Measurements from ENCODE around the gene ECSIT. TPM values are rescaled to one million over a fixed set of nuclear protein-coding genes. Genes with fewer than 3 reads are reported as not detected.
"Not testable (repeated sequence)": the region's sequence is repeated elsewhere in the genome, so short reads cannot be mapped to it uniquely, and the experiment has no call there.

Gene ECSIT
- total RNA-seq, 1 donor from 2014 or later = 41.6 TPM

DNA sequence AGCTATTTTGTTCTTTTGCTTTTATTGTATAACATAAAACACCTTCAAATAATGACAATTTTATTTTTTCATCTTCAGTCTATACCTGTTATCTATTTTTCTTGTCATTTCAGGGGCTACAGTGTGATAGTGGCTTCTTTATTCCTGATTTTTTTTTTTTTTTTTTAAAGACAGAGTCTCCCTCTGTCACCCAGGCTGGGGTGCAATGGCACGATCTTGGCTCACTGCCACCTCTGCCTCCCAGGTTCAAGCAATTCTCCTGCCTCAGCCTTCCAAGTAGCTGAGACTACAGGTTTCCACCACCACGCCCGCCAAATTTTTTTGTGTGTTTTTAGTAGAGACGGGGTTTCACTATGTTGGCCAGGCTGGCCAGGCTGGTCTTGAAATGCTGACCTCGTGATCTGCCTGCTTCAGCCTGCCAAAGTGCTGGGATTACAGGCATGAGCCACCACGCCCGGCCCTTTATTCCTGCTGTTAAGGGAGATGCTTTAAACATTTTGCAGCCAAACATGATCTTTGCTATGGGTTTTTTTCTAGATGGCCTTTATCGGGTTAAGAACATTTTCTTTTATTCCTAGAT, 60.6 kb downstream of the ECSIT start:
- H3K4me1 Mint-ChIP-seq; H3K36me3 Mint-ChIP-seq (ENCODE audit: low read depth); DNase-seq; H3K9me3 Mint-ChIP-seq; H3K4me3 Mint-ChIP-seq; H3K27me3 Mint-ChIP-seq; H3K27ac Mint-ChIP-seq; intact Hi-C loops (cut with micrococcal nuclease): not testable (repeated sequence)

GRCh38 chr19:11465600-11465999, 63.3 kb downstream of the ECSIT start:
- Mint-ChIP-seq H3K4me1 (no peaks in the 10 kb centered on the region), H3K4me3 (no peak overlapping the region)

GRCh38 chr19:11464333-11465265, 64.3 kb downstream of the ECSIT start:
- Mint-ChIP-seq H3K4me3 (no peak overlapping the region), H3K4me1 (no peaks in the 10 kb centered on the region), H3K36me3 (ENCODE audit: low read depth) (no peaks in the 10 kb centered on the region), H3K27ac (no peak overlapping the region), H3K27me3 (peaks cover 3% of the 10 kb centered on the region), H3K9me3 (no peaks in the 10 kb centered on the region)
- intact Hi-C loops (cut with micrococcal nuclease) = no loop called here
- DNase-seq = no peak

More at GRCh38 chr19:11465600-11465999, 63.3 kb downstream of the ECSIT start:
- Mint-ChIP-seq H3K27ac (no peak overlapping the region), H3K9me3 (no peaks in the 10 kb centered on the region), H3K27me3 (peaks cover 2% of the 10 kb centered on the region), H3K36me3 (ENCODE audit: low read depth) (no peaks in the 10 kb centered on the region)
- DNase-seq = no peak
- intact Hi-C loops (cut with micrococcal nuclease) = no loop called here

GRCh38 chr19:11463391-11463790, 65.5 kb downstream of the ECSIT start:
- intact Hi-C loops (cut with micrococcal nuclease) = no loop called here
- Mint-ChIP-seq H3K4me3 (no peak overlapping the region), H3K9me3 (no peaks in the 10 kb centered on the region), H3K4me1 (no peaks in the 10 kb centered on the region), H3K27ac (no peak overlapping the region), H3K27me3 (peaks cover 3% of the 10 kb centered on the region), H3K36me3 (ENCODE audit: low read depth) (no peaks in the 10 kb centered on the region)
- no peak for DNase-seq

GRCh38 chr19:11461453-11461852, 67.5 kb downstream of the ECSIT start:
- no peaks in the 10 kb centered on the region for H3K9me3 Mint-ChIP-seq
- H3K27ac Mint-ChIP-seq = no peak overlapping the region
- DNase-seq = no peak
- H3K4me1 Mint-ChIP-seq = no peaks in the 10 kb centered on the region
- peaks cover 3% of the 10 kb centered on the region for H3K27me3 Mint-ChIP-seq
- intact Hi-C loops (cut with micrococcal nuclease) = no loop called here
- H3K36me3 Mint-ChIP-seq (ENCODE audit: low read depth) = no peaks in the 10 kb centered on the region
- no peak overlapping the region for H3K4me3 Mint-ChIP-seq

DNA sequence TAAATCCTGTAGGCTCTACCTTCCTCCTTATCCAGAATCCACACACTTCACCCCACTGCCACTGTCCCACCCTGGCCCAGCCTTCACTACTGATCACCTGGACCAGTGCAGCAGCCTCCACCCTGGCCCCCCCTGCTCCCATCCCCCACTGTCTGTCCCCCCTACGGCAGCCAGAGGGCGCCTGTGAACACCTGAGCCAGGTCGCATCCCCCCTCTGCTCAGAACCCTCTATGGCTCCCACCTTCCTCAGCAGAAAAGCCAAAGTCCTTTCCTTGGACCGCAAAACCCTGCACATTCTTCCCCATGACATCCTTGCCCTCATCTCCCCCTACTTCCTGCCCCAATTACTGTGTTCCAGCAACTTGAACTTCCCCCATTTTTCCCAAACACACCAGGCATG, 68.7 kb downstream of the ECSIT start:
- intact Hi-C loops (cut with micrococcal nuclease) = no loop called here
- H3K27me3 Mint-ChIP-seq = peaks cover 3% of the 10 kb centered on the region
- H3K4me3 Mint-ChIP-seq = no peak overlapping the region
- no peak for DNase-seq
- H3K27ac Mint-ChIP-seq = no peak overlapping the region
- H3K9me3 Mint-ChIP-seq = no peaks in the 10 kb centered on the region
- no peaks in the 10 kb centered on the region for H3K4me1 Mint-ChIP-seq
- H3K36me3 Mint-ChIP-seq (ENCODE audit: low read depth) = no peaks in the 10 kb centered on the region

GRCh38 chr19:11458912-11459311, 70.0 kb downstream of the ECSIT start:
- H3K27me3 Mint-ChIP-seq; DNase-seq; H3K4me3 Mint-ChIP-seq; H3K36me3 Mint-ChIP-seq (ENCODE audit: low read depth); intact Hi-C loops (cut with micrococcal nuclease); H3K27ac Mint-ChIP-seq; H3K4me1 Mint-ChIP-seq; H3K9me3 Mint-ChIP-seq: not testable (repeated sequence)

- Mint-ChIP-seq H3K27ac (no peak overlapping the region), H3K9me3 (no peaks in the 10 kb centered on the region), H3K36me3 (ENCODE audit: low read depth) (no peaks in the 10 kb centered on the region), H3K4me3 (no peak overlapping the region), H3K27me3 (peaks cover 3% of the 10 kb centered on the region), H3K4me1 (peaks cover under 1% of the 10 kb centered on the region)
- intact Hi-C loops (cut with micrococcal nuclease) = no loop called here
- no peak for DNase-seq
Measured at GRCh38 chr19:11458236-11458900, 70.6 kb downstream of the ECSIT start.

- Mint-ChIP-seq H3K36me3 (ENCODE audit: low read depth) (no peaks in the 10 kb centered on the region), H3K4me1 (peaks cover 2% of the 10 kb centered on the region), H3K9me3 (no peaks in the 10 kb centered on the region), H3K27ac (no peak overlapping the region), H3K27me3 (peaks cover 3% of the 10 kb centered on the region), H3K4me3 (no peak overlapping the region)
- DNase-seq = no peak
- intact Hi-C loops (cut with micrococcal nuclease) = no loop called here
Measured at GRCh38 chr19:11457831-11458230, 71.1 kb downstream of the ECSIT start.

DNA sequence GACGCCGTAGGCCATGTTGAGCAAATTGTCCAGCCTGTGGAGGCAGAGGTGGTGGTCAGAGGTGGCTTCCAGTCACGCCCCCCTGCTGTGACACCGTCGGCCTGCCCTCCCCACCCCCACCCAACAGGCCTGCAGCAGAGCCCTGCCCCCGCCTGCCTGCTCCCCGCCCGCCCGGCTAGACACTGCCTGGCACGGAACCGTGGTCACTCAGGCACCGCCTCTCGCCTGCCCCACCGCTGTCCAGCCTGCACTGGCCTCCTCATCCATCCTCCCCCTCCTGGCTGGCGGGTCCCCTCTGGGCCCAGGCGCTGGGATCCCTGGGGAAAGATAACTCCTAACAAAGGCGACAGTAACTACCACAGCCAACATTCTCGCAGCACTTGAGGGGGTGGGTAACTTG, 71.8 kb downstream of the ECSIT start:
- Mint-ChIP-seq H3K27ac (no peak overlapping the region), H3K27me3 (peaks cover 3% of the 10 kb centered on the region), H3K4me1 (peaks cover 2% of the 10 kb centered on the region), H3K9me3 (no peaks in the 10 kb centered on the region), H3K36me3 (ENCODE audit: low read depth) (no peaks in the 10 kb centered on the region), H3K4me3 (no peak overlapping the region)
- intact Hi-C loops (cut with micrococcal nuclease) = no loop called here
- no peak for DNase-seq

- peaks cover 2% of the 10 kb centered on the region for H3K4me1 Mint-ChIP-seq
- H3K27ac Mint-ChIP-seq = no peak overlapping the region
- H3K4me3 Mint-ChIP-seq = no peak overlapping the region
- peaks cover 3% of the 10 kb centered on the region for H3K27me3 Mint-ChIP-seq
- H3K36me3 Mint-ChIP-seq (ENCODE audit: low read depth) = no peaks in the 10 kb centered on the region
- intact Hi-C loops (cut with micrococcal nuclease) = no loop called here
- no peak for DNase-seq
- no peaks in the 10 kb centered on the region for H3K9me3 Mint-ChIP-seq
Measured at GRCh38 chr19:11456659-11457058, 72.3 kb downstream of the ECSIT start.

Other genes with a start within 250 kb of the ECSIT start
- gene TSPAN16, start 233.0 kb downstream of the ECSIT start, total RNA-seq = not detected in 2 replicates
- gene RAB3D, start 189.5 kb downstream of the ECSIT start, total RNA-seq = 5.7 and 6.8 TPM in 2 replicates
- 29.9 and 34.2 TPM in 2 replicates for gene TMEM205, start 182.9 kb downstream of the ECSIT start, total RNA-seq
- 11.7 and 14.8 TPM in 2 replicates for gene CCDC159, start 182.6 kb downstream of the ECSIT start, total RNA-seq
- gene PLPPR2, start 173.7 kb downstream of the ECSIT start, total RNA-seq = 2.3 TPM in 2 replicates
- gene SWSAP1, start 154.5 kb downstream of the ECSIT start, total RNA-seq = 2.3 and 2.6 TPM in 2 replicates
- 7.2 and 7.7 TPM in 2 replicates for gene EPOR, start 144.8 kb downstream of the ECSIT start, total RNA-seq
- gene RGL3, start 109.8 kb downstream of the ECSIT start, total RNA-seq = not detected in 2 replicates
- gene ODAD3, start 94.0 kb downstream of the ECSIT start, total RNA-seq = 0.12 and 0.24 TPM in 2 replicates
- gene PRKCSH, start 93.5 kb downstream of the ECSIT start, total RNA-seq = 288 TPM in 2 replicates
- 0.71 TPM in 1 of 2 replicates, not detected in the other for gene ELAVL3, start 48.1 kb downstream of the ECSIT start, total RNA-seq
- gene ZNF653, start 23.3 kb downstream of the ECSIT start, total RNA-seq = 20.6 and 21.6 TPM in 2 replicates
- gene CNN1, start 9.7 kb upstream of the ECSIT start, total RNA-seq = not detected in 2 replicates
- 71.9 and 74.2 TPM in 2 replicates for gene ELOF1, start 30.1 kb upstream of the ECSIT start, total RNA-seq
- 8.2 and 9.5 TPM in 2 replicates for gene ACP5, start 48.5 kb upstream of the ECSIT start, total RNA-seq
- gene ZNF627, start 68.3 kb upstream of the ECSIT start, total RNA-seq = 5.2 and 7.1 TPM in 2 replicates
- gene ZNF823, start 209.8 kb upstream of the ECSIT start, total RNA-seq = 2.4 and 3.0 TPM in 2 replicates
- 3.1 and 4.0 TPM in 2 replicates for gene ZNF441, start 237.9 kb upstream of the ECSIT start, total RNA-seq